GM19468 (cell line): Measurements from ENCODE around the gene ASB8.
"Not testable (repeated sequence)": the region's sequence is repeated elsewhere in the genome, so short reads cannot be mapped to it uniquely, and the experiment has no call there.

Experiments
- ATAC-seq: cut with Tn5 transposase; IDR thresholded peaks from one replicate; pipeline ENCODE4 v1.9.1; 2021; ENCODE audit warnings: mild to moderate bottlenecking, moderate library complexity, moderate number of reproducible peaks; ENCODE audit not compliant: unreplicated experiment; ENCODE audit errors: extremely low read depth

The ASB8 gene

GRCh38 chr12:48183876-48184548 lies 26.7 kb upstream of the ASB8 start:
- ATAC-seq = no peak

- ATAC-seq = no peak
Observed at GRCh38 chr12:48183091-48183875, 26.0 kb upstream of the ASB8 start, which contains the start of gene CCDC184. CCDC184 (plus strand) TSS chr12:48183644; CDS start chr12:48184123, 479 bp downstream.

DNA sequence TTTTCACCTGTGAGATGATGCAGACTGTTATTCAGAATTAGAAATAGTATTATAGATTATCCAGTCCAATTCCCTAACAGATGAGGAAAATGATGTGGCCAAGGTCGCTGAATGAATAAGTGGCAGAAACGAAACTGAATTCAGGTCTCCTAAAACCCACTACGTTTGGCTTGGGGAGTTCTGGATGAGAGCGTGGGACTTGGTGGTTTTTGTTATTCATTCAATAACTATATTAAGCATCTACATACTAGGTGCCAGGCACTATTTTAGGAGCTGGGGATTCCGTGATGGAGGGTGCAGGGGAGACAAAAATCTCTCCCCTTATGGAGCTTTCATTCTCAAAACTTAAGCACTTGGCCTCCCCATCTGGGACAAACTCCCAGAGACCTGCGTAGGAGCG lies 25.3 kb upstream of the ASB8 start:
- ATAC-seq = no peak

DNA sequence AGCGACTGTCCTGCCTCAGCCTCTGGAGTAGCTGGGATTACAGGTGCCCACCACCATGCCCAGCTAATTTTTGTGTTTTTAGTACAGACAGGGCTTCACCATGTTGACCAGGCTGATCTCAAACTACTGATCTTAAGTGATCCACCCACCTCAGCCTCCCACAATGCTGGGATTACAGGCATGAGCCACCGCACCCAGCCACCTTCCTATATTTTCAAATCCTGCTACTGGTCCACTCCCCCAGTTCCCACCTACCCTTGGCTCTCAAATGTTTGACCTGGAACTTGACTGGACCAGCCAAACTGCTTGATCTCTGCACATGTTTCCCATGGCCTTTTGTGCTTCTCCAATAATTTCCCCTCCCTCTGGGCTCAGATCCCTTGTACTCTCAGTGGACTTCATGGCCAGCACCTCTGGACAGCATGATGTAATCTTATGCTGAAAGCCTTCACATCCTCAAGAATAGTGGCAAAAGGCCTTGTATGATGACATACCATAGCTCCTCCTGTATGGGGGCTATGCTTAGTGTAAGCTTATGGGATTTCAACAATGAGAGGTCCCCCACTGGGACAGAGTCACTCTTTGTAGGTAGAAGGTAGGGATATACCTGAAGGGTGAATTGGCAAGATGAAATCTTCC lies 23.7 kb upstream of the ASB8 start:
- no peak for ATAC-seq

GRCh38 chr12:48180424-48180823 lies 23.1 kb upstream of the ASB8 start:
- ATAC-seq = no peak

DNA sequence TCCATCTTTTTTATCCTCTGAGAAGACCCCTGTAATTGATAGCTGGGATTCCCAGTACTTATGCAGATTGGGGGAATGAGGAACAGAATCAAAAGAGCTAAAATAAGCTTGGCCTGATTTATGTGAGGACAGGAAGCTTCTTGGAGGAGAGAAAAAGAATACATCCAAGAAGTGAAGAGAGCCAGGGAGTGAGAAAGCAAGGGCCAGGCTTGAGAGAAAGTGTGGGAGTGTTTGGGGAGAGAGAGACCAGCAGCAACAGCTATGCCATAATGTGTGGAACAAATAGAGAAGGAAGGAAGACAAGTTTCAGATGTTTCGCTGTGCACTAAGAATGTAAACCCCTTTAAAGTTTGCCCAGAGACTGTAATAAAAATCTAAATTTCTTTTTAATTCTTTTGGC lies 22.2 kb upstream of the ASB8 start:
- ATAC-seq = no peak

DNA sequence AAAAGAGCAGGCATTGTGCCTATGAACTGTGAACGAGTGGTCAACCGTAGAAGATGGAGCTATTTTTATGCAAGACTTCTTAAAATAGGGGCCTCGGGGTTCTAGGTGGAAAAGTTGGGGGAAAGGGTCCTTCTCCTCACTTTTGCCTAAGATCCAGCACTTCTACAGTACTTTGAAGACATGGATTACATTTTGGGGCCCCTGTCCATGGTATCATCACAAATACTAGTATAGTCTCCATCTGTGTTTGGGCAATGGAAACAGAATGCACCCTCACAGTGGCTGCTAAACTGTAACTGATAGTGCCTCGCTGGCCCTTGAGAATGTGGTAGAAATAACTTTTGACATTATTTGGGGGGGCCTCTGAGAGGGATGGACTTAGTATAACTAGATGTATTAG lies 20.7 kb upstream of the ASB8 start:
- ATAC-seq = no peak

DNA sequence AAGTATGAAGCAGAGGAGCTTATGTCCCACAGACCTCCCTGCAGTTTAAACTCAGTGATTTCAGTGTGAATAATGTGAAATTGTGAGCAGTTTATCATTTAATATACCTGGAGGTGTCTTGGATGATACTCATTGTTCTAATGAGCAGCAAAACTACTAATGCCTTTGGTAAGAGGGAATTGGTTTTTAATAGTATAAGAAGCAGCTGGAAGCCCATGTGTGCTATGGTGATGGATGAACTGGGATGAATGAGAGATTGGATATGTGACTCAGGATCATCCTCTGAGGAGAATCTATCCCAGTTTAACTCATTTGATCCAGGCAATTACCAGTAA lies 19.1 kb upstream of the ASB8 start:
- ATAC-seq = no peak

GRCh38 chr12:48175613-48176416 lies 18.5 kb upstream of the ASB8 start:
- no peak for ATAC-seq

- no peak for ATAC-seq
Observed at GRCh38 chr12:48169011-48169410, 11.7 kb upstream of the ASB8 start.

GRCh38 chr12:48165089-48165981 lies 8.0 kb upstream of the ASB8 start:
- ATAC-seq = no peak

- ATAC-seq = no peak
Observed at GRCh38 chr12:48164451-48164850, 7.1 kb upstream of the ASB8 start.

GRCh38 chr12:48163150-48163747 lies 5.9 kb upstream of the ASB8 start:
- ATAC-seq = no peak

DNA sequence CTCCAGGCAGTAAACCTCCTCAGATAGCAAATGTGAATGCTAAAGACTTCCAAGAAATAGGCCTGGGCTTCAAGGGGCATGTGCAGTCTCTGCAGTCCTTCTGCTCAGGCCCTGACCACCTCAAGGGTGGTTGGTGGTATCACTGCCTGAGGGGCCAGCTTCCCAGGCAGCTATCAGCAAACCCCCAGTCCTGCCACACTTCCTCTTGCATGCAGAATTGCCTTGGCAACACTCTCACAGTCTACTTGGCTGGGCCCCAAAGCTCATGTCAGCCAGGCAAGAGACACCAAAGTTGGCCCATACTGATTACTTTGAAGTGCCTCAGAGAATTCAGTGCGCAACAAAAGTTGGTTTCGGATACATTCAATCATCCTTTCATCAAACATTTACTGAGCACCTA lies 3.5 kb upstream of the ASB8 start:
- ATAC-seq = no peak

DNA sequence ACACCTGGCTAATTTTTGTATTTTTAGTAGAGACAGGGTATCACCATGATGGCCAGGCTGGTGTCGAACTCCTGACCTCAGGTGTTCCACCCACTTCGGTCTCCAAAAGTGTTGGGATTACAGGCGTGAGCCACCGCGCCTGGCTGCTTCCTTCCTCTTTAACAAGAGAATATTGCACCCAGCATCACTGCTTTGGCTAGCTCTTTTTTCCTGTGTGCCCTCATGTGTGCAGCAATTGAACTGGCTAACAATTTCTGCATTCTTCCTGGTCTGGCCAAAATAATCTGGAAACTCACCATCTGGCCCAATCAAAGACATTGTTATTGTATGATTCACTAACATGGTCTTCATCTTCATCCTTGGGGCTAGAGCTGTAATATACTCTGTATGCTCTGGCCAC lies 2.7 kb upstream of the ASB8 start:
- no peak for ATAC-seq

GRCh38 chr12:48157889-48158370 lies 615 bp upstream of the ASB8 start:
- no peak for ATAC-seq

- no peak for ATAC-seq
Observed at GRCh38 chr12:48156652-48157017, 680 bp downstream of the ASB8 start.

DNA sequence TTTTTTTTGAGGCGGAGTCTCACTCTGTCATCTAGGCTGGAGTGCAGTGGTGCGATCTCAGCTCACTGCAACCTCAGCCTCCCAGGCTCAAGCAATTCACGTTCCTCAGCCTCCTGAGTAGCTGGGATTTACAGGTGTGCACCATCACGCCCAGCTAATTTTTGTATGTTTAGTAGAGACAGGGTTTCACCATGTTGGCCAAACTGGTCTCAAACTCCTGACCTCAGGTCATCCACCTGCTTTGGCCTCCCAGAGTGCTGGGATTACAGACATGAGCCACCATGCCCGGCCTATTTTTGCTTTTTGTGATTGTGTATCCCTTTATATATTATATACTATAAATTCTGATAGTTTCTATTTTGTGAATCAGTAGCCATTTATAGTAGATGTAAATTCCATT lies 1.5 kb downstream of the ASB8 start:
- ATAC-seq = not testable (repeated sequence)

DNA sequence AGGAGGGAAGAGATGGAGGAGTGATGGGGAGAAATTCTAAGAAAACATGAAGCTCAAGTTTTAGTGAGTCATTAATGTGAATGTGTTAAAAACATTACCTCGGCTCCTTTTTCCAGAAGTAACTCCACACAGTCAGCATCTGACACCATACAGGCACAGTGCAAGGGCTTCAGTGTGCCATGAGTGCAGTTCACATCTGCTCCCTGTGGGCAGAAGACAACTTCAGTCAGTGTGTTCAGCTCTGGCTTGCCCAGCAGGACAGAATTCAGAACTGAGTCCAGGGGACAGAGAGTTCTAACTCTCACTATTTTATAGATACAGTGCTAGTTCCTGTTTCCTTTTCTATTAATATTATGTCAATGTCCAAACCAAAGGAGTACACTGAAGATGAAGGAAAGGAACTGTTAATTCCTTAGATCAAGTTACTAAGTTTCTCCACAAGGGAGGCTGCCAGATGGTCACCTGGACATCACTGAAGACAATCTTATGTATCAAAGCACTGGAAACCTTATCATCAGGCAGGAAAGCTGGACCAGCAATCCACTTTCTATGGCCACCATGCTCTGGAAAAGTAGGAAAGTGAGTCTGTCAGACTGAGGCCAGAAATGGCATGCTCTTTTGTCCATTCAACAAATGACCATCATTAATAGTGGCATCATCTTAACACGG lies 6.1 kb downstream of the ASB8 start:
- ATAC-seq = no peak
